Measurements from ENCODE around the gene NSRP1. TPM values are rescaled to one million over a fixed set of nuclear protein-coding genes. Genes with fewer than 3 reads are reported as not detected.
A peak's percentile ranks its signal among the peaks of the same experiment; 100 is the strongest.

The NSRP1 gene
- total RNA-seq, 1 experiment from 2014 or later, result 11.7 TPM

DNA sequence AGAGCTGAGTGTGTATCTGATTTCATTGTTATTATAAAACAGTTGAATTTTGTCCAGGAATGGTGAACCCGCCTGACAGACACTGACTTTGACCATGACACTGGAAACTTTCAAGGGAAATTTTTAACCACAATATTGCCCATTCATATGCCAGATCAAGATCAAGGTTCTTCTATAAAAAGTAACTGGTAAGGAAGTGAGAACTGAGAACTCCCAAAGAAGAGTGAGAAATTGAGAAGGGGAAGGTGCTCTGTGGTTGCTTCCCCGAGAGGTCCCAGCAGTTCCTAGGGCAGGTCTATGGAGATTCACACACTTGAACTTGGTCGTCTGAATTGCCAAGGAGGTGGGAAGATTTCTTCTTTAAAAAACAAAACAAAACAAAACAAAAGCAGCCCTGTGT lies 91.6 kb downstream of the NSRP1 start:
- no peak for DNase-seq (ENCODE audit: low read depth, low spot score)
- in situ Hi-C loops (cut with HindIII; ENCODE audit: low pct_unique_long_range_greater_than_20kb, low sequenced_read_pairs), result no loop called here

DNA sequence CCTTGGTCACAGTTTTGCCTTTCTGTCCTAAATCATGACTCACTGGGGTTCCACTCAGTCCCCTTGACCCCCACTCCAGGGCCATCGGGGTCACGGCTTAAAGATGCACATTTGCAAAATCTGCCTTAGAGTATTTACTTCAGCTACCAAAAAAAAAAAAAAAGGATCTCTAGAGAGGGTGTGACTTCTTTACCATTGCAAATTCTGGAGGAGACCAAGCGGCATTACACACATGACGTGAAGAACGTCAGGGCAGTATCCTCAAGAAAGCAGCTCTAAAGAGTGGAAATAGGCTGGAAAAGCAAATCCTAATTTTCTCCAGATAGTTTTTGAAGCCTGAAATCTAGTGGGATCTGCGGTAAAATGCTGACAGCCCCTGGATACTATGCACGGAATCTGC lies 93.3 kb downstream of the NSRP1 start:
- no peak for DNase-seq (ENCODE audit: low read depth, low spot score)
- in situ Hi-C loops (cut with HindIII; ENCODE audit: low pct_unique_long_range_greater_than_20kb, low sequenced_read_pairs), result no loop called here

DNA sequence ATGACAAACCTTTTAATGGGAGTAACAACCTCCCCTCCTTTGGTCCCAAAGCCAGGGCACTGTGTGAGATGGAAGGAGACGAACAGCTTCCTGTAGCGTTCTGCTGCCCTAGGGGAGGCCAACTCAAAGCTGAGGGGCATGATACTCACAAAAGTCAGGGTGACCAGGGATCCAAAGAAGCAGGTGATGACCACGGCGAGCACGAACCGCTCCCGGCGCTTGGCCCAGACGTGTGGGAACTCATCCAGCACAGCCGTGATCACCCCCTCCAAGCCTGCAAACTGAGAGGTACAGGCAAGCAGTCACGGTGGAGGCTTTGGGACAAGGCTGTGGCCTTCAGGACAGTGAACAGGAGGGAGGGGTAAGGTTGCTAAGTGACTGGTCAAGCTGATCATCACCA lies 93.8 kb downstream of the NSRP1 start:
- in situ Hi-C loops (cut with HindIII; ENCODE audit: low pct_unique_long_range_greater_than_20kb, low sequenced_read_pairs), result no loop called here
- no peak for DNase-seq (ENCODE audit: low read depth, low spot score)

DNA sequence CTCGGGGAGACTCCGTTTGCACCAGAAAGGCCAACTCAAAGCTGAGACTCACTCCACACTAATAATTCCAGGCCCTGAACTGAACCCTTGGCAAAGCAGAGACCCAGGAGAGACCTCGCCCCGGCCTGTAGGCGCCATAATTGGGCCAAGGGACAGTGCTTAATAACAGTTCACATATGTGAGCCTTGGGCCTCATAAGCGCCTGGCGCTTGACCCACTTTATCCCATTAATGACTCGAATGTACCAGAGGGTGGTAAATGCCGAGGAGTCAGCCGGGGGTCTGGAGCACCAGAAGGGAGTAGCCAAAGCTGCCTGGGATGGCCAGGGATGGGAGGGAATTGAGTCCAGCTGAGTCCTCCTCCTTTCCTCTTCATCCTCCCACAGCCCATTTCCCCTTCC lies 94.3 kb downstream of the NSRP1 start:
- in situ Hi-C loops (cut with HindIII; ENCODE audit: low pct_unique_long_range_greater_than_20kb, low sequenced_read_pairs), result no loop called here
- DNase-seq (ENCODE audit: low read depth, low spot score), result no peak

DNA sequence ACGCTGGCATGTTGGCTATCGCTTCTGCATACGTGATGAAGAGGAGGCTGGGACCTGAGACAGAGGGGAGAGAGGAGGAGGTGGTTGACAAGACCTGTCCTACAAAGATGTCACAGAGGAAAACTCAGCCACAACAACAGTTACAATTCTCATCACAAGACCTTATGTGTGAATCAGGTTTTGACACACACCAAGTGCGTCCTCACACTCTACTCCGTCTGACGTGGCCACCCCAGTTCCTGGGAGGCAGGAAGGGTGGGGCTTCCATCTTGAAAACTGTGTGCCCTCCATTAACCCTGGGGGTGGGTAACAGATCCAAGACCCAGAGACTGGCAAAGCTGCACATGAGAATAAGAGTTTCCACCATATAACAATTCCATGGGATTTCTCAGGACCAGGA lies 94.8 kb downstream of the NSRP1 start:
- in situ Hi-C loops (cut with HindIII; ENCODE audit: low pct_unique_long_range_greater_than_20kb, low sequenced_read_pairs), result no loop called here
- DNase-seq (ENCODE audit: low read depth, low spot score), result no peak

DNA sequence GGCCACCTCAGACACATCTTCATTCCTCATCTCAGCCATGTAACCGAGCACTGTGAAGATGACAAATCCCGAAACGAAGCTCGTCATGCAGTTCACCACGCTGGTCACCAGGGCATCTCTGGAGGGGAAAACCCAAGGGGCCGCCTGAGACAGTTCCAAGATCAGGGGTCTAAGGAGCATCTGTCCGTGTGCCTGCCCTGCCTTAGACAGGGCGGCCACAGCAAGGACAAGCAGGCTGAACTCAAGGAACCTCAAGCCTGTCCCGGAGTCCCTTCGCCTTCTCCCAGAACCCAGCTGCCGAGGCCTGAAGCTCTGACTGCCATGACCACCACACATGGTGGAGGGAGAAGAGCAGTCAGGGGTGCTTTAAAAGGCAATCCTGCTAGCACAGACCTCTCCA lies 96.1 kb downstream of the NSRP1 start:
- in situ Hi-C loops (cut with HindIII; ENCODE audit: low pct_unique_long_range_greater_than_20kb, low sequenced_read_pairs), result no loop called here
- no peak for DNase-seq (ENCODE audit: low read depth, low spot score)

DNA sequence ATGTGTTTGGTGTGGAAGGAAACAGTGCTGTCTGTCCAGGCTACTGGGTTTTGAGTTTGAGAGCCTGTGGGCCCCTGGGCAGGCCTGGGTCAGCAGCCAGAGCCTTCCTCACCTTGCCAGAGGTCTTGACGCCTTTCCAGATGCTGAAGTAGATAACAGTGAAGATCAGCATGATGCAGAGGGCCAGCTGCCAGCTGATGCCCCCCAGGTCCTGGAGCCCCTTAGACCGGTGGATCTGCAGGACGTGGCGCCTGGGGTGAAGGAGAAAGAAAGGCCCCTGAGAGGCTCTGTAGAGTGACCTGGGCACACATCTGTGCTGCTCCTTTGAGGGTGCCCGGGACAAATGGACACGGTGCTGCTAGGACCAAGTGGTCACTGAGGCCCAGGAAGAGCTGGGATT lies 100.4 kb downstream of the NSRP1 start:
- in situ Hi-C loops (cut with HindIII; ENCODE audit: low pct_unique_long_range_greater_than_20kb, low sequenced_read_pairs), result no loop called here
- no peak for DNase-seq (ENCODE audit: low read depth, low spot score)

DNA sequence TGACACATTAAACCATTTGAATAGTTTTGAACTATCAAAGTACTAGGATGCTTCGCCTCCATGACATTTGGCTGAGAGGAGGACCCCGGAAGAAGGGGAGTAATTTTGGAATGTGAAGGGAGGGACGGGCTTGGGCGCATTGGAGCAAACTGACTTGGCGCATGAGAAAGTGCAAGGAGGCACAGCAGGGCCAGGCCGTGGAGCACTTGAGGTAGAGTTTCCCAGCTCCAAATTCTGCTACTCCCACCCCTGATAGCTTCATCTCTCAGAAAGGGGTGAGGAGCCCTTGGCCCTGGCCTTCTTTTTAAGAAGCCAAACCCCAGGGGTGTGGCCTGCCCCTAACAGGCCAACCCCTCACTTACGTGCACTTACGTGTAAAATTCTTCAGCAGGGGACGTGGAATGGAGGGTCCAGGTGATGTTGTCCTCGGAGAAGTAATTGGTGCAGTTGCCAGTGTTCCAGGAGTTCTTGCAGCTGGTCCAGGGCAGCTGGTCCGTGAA lies 101.2 kb downstream of the NSRP1 start:
- no peak for DNase-seq (ENCODE audit: low read depth, low spot score)
- in situ Hi-C loops (cut with HindIII; ENCODE audit: low pct_unique_long_range_greater_than_20kb, low sequenced_read_pairs), result no loop called here

DNA sequence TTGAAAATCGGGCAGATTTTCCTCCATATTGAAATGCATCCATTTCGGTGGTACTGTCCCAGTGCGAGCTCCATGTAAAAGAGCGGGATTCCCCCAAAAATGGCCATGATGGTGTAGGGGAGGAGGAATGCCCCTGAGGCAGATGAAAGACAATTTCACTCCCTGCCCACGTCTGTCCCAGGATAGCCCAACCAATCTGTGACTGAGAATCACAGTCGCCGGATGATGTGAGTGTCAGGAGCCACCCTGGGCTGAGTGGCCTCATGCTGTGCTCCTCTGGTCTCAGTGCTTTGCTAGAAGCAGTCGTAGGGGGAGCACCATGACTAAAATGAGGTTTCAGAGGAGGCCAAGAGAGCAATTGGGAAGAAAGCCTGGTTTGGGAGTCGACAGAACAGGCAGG lies 102.2 kb downstream of the NSRP1 start:
- in situ Hi-C loops (cut with HindIII; ENCODE audit: low pct_unique_long_range_greater_than_20kb, low sequenced_read_pairs), result no loop called here
- no peak for DNase-seq (ENCODE audit: low read depth, low spot score)

DNA sequence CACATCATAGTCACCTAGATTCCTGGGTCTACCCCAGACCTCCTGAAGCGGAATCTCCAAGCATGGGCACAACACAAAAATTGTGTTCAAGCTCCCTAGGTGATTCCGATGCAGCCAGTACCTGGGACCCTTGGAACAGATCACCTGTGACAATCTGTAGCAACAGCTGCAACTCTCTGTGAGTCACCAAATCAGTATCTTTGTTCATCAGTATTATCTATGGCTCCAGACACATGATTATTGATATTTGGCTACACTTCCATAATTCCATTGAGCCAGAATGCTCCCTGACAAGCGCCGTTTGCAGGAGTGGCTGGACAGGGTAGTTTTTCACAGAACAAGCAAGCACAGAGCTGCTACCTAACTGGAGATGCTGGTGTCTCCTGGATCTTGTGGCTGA lies 102.7 kb downstream of the NSRP1 start:
- DNase-seq (ENCODE audit: low read depth, low spot score), result no peak
- in situ Hi-C loops (cut with HindIII; ENCODE audit: low pct_unique_long_range_greater_than_20kb, low sequenced_read_pairs), result no loop called here

DNA sequence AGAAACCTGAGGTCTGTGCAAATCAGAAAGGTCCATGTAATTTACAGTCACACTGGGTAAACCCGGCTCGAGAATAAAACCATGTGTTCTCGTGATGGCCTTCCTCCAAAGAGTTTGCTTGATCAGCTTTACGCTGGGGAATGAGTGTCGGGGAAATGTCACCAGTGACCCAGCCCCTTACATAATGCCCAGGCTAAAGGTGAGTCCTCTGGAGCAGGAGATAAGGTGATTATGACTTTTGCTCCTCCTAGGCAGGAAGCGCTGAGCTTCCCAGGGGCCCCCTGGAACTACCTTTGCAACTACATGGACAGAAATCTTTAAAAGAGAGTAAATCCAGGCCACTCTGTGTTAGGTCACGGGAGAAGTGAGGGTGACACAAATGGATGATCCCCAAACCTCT lies 103.2 kb downstream of the NSRP1 start:
- DNase-seq (ENCODE audit: low read depth, low spot score), result no peak
- in situ Hi-C loops (cut with HindIII; ENCODE audit: low pct_unique_long_range_greater_than_20kb, low sequenced_read_pairs), result no loop called here

DNA sequence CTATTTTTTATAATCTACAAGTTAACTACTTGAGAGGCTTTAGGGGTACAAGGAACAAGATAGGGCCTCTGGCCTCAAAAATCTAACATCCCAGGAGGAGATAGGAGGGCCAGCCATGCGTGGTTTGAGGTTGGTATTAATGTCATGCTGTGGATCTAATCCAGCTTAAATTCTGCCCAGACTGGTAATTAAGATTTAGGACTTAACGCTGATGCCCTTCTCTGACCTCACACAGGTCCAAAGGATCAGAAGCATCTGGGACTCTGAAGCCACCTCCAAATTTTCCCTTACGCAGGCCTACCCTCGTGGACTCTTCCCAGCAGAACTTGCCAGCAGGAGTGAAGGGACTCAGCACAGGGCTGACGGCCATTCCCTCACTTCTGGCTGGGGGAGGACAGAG lies 103.8 kb downstream of the NSRP1 start:
- in situ Hi-C loops (cut with HindIII; ENCODE audit: low pct_unique_long_range_greater_than_20kb, low sequenced_read_pairs), result no loop called here

DNA sequence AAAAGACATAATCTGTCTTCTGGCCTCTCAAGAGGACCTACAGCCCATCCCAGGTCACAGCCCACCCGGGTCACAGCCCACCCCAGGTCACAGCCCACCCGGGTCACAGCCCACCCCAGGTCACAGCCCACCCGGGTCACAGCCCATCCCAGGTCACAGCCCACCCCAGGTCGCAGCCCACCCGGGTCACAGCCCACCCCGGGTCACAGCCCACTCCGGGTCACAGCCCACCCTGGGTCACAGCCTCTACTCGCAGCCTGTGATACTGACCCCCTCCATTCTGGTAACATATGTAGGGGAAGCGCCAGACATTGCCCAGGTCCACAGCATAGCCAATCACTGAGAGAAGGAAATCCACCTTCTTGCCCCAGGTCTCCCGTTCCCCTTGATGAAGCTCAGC lies 104.7 kb downstream of the NSRP1 start:
- no peak for DNase-seq (ENCODE audit: low read depth, low spot score)
- in situ Hi-C loops (cut with HindIII; ENCODE audit: low pct_unique_long_range_greater_than_20kb, low sequenced_read_pairs), result no loop called here

More for the DNA sequence above, 103.8 kb downstream of the NSRP1 start:
- DNase-seq (ENCODE audit: low read depth, low spot score), result no peak

DNA sequence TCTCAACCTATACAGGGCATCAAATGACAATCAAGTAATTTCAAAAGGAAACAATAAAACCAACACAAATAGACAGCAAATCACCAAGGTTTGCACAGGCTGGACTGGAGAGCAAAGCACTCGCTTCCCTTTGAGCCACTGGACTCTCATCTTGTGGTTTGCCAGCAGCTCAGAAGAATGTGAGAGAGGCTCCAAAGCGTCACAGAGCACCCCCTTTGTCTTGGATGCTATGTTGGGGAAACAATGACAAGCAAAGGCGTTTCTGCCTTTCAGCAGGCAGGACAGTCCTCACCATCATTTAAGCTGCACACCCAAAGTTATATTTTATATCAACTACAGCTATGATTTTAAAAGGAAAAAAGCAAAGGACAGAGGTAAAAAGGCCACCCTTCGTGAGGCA lies 105.6 kb downstream of the NSRP1 start:
- DNase-seq (ENCODE audit: low read depth, low spot score), result no peak
- in situ Hi-C loops (cut with HindIII; ENCODE audit: low pct_unique_long_range_greater_than_20kb, low sequenced_read_pairs), result no loop called here

DNA sequence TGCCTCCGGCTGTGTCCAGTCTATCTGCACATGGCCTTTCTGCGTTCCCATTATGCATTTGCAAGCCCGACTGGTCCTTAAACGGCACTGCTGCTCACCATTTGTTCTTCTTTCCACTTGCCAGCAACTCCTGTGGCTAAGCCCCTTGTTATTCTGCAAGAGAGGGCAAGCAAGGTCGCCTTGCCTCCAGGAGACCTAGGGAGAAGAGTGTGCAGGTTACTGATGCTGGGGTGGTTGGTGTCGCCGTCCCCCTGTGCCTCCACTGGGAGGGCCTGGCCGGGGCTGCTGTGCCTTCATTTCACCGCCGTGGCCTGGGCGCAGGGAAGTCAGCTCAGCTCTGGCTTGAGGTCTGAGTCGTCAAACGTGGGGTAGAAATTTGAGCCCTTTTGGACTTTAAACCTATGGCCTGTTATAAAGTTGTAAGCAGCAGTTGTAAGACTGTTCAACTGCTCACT lies 106.1 kb downstream of the NSRP1 start:
- in situ Hi-C loops (cut with HindIII; ENCODE audit: low pct_unique_long_range_greater_than_20kb, low sequenced_read_pairs), result no loop called here
- no peak for DNase-seq (ENCODE audit: low read depth, low spot score)

DNA sequence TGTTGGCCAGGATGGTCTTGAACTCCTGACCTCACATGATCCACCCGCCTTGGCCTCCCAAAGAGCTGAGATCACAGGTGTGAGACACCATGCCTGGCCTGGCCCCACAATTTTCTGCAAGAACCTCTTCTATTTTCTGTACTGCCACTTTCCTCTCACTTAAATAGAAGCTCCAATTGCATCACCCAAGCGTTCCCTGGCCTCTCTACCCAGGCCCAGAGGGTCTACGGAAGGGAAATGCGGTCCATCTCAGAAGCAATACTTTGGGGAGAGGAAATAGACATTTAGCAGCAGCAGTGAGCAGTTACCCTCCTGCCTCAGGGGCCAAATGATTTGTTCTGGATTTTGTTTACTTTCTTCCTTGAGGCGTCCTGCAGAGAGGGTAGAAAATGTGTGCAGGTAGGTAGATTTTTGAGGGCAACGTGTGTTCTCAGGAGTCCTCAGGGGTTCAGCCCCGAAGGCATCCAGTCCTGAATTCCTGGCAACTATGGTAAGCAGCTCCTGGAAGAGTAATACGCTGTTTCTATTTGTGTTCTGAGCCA lies 107.9 kb downstream of the NSRP1 start:
- in situ Hi-C loops (cut with HindIII; ENCODE audit: low pct_unique_long_range_greater_than_20kb, low sequenced_read_pairs), result no loop called here
- no peak for DNase-seq (ENCODE audit: low read depth, low spot score)

DNA sequence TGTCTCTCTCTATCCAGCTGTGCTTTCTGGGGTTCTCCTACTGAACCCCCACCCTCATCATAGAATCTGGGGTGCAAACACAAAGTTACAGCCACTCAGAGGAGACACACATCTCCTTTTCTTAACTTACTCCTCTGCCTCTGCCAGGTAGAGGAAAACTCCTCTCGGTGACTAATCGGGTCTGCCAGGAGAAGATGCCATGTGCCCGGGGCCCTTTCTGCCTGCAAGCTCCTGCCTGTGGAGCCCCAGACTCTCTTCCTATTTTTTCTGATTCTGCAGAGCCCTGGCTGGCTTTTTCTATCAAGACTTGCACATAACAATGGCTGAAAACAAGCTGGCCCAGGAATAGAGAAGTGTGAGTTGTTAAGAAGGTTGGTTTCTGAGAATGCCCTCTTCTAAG lies 108.5 kb downstream of the NSRP1 start:
- no peak for DNase-seq (ENCODE audit: low read depth, low spot score)

DNA sequence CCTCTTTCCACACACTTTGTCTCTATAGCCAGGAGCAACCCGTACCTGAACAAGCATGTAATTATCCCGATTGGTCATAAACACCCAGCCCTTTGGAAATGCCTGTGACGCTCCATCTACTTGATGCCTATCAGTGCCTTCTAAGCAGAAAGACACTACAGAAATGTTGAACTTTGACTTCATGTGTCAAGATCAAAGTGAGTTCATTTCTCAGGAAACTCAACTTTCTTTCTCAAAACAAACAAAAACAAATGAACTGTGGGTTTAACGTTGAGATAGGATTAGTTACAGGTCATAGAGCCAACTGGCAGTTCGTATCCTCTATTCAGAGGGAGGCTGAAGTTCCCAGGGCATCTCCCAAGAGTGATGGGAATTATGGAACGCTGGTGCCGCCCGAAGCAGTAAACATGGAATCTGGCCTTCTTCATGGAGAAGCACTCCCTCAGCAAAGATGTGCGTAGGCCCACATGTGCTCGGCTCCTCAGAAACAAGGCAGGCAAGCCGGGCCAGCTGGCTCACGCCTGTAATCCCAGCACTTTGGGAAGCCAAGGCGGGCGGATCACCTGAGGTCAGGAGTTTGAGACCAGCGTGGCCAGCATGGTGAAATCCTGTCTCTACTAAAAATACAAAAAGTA lies 109.4 kb downstream of the NSRP1 start:
- in situ Hi-C loops (cut with HindIII; ENCODE audit: low pct_unique_long_range_greater_than_20kb, low sequenced_read_pairs), result no loop called here
- DNase-seq (ENCODE audit: low read depth, low spot score), result no peak

More for the DNA sequence above, 108.5 kb downstream of the NSRP1 start:
- in situ Hi-C loops (cut with HindIII; ENCODE audit: low pct_unique_long_range_greater_than_20kb, low sequenced_read_pairs), result no loop called here

DNA sequence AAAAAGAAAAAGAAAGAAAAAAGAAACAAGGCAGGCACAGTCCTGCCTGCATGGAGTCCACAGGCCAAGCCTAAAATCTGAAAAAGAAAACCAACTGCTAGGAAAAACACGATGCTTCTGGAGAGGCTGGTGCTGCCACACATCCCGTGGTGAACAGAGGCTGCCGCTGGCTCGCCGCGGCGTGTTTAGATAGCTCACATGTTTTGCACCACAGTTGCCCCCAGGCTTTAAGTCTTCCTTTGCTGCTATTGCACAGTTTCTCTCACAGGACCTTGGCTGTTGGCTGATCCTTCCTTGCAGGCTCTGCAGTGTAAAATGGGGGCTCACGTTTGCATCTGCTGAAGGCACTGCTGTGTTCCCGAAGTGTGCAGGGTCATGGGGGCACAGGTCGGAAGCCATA lies 110.3 kb downstream of the NSRP1 start:
- in situ Hi-C loops (cut with HindIII; ENCODE audit: low pct_unique_long_range_greater_than_20kb, low sequenced_read_pairs), result no loop called here
- DNase-seq (ENCODE audit: low read depth, low spot score), result peak; percentile 86

DNA sequence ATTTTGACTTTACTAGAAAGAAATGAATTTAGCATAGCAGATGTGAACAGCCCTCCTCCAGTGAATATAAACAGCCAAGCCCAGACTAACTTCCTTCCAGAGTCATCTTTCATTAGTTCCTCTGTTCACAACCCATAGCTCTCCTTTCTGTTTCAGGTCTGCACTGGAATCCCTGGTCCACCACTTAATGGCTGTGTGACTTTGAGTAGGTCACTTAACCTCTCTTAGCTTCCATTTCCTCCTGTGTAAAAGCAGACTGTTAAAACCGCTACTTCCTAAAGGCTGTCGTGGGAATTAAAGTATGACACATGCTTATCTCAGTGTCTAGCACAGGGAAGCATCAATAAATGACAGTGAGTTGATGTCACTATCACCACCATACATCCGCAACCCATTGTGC lies 111.4 kb downstream of the NSRP1 start:
- in situ Hi-C loops (cut with HindIII; ENCODE audit: low pct_unique_long_range_greater_than_20kb, low sequenced_read_pairs), result no loop called here
- no peak for DNase-seq (ENCODE audit: low read depth, low spot score)

Measured in SK-MEL-5 (cell line).